K562 (cell line): ENCODE measurements around the gene PRCD. TPM values are rescaled to one million over a fixed set of nuclear protein-coding genes. Genes with fewer than 3 reads are reported as not detected.

Source experiments
- ATAC-seq: fragments of 200-7000 bp; cut with Tn5 transposase; 3 replicates; pipeline ENCODE4 v1.9.1; 2020; ENCODE audit warnings: moderate library complexity
- BruUV-seq: library from RNA; stranded (reverse); fragments of 400-500 nt; replicated peaks from 2 replicates; lab custom pipeline; 2021; lab: Mats Ljungman, UMichigan
- CTCF ChIA-PET: fragments of 300-600 bp; formaldehyde crosslinking; extraction: SDS; loops from one replicate; lab custom pipeline; 2021; ENCODE audit warnings: low intra/inter-chr PET ratio; lab: Yijun Ruan, JAX
- POLR2A ChIA-PET: fragments of 300-600, 350-650 bp; sonication (Branson Sonifier 250); formaldehyde crosslinking; extraction: SDS; loops from one replicate; lab custom pipeline; 2021; ENCODE audit warnings: antibody characterized with exemption, inconsistent platforms; lab: Yijun Ruan, JAX
- DNase-seq, 4 experiments: peaks; one replicate each; pipeline versions ENCODE4 v3.0.0 to v3.0.0-alpha.2; 2011 to 2018; ENCODE audit warnings: low spot score in 3 of 4, mixed read lengths in 3 of 4; ENCODE audit errors: extremely low read depth in 1 of 4
- FAIRE-seq: peaks from 2 replicates; lab custom pipeline; 2011; peaks lifted over from hg19 to GRCh38; lab: Jason Lieb, UNC
- H2AFZ ChIP-seq: 2 replicates; pipeline ENCODE4 v1.6.0; 2011; ENCODE audit warnings: low read depth, low read length, control low read depth, inconsistent platforms
- H3K27ac ChIP-seq: fragments of 200-600 bp; 3 replicates; pipeline ENCODE4 v1.8.0; 2011; ENCODE audit warnings: low read depth, mild to moderate bottlenecking, control low read depth, inconsistent platforms, low read length, moderate library complexity, mixed read lengths; ENCODE audit errors: extremely low read depth
- H3K27me3 ChIP-seq, 2 experiments: fragments of 300-600 bp in 1 of 2; 2 replicates in 1 of 2; 3 replicates in 1 of 2; pipeline versions ENCODE4 v1.6.0 to v1.8.0; 2011; ENCODE audit warnings: inconsistent platforms in 2 of 2, low read length in 2 of 2, mild to moderate bottlenecking in 1 of 2, mixed read lengths in 1 of 2, moderate library complexity in 1 of 2; ENCODE audit not compliant: control insufficient read depth in 2 of 2, insufficient read depth in 2 of 2
- H3K36me3 ChIP-seq: fragments of 300-600 bp; 3 replicates; pipeline ENCODE4 v1.8.0; 2011; ENCODE audit warnings: mild to moderate bottlenecking, low read length, inconsistent platforms; ENCODE audit not compliant: control insufficient read depth, insufficient read depth
- H3K4me1 ChIP-seq, 2 experiments: fragments of 200-600 bp in 1 of 2; replicated peaks in 1 of 2; 2 replicates in 1 of 2; 3 replicates in 1 of 2; pipeline versions ENCODE4 v1.5.1 to v1.8.0; 2011; ENCODE audit warnings: inconsistent platforms in 2 of 2, low read length in 2 of 2, mild to moderate bottlenecking in 1 of 2, mixed read lengths in 1 of 2, moderate library complexity in 1 of 2; ENCODE audit not compliant: control insufficient read depth in 2 of 2, insufficient read depth in 2 of 2
- H3K4me2 ChIP-seq: 2 replicates; pipeline ENCODE4 v1.6.1; 2011; ENCODE audit warnings: low read length, control low read depth, inconsistent platforms, mixed read lengths; ENCODE audit not compliant: insufficient read depth
- H3K4me3 ChIP-seq: fragments of 200-600 bp; sonication (generic), shearing (Covaris generic); 2 replicates; pipeline ENCODE4 v1.5.1; 2016; ENCODE audit warnings: control low read depth, inconsistent platforms
- H3K79me2 ChIP-seq: fragments of 200-600 bp; 3 replicates; pipeline ENCODE4 v1.8.0; 2011; ENCODE audit warnings: low read length, inconsistent platforms; ENCODE audit not compliant: control insufficient read depth, insufficient read depth
- H3K9ac ChIP-seq, 2 experiments: 2 replicates each; pipeline versions ENCODE4 v1.6.0 to v1.6.1; 2011; ENCODE audit warnings: low read depth in 2 of 2, low read length in 2 of 2, control low read depth in 1 of 2, inconsistent platforms in 1 of 2, mild to moderate bottlenecking in 1 of 2, mixed read lengths in 1 of 2; ENCODE audit not compliant: insufficient read depth in 1 of 2
- H3K9me1 ChIP-seq: one replicate; pipeline ENCODE4 v1.6.0; 2011; ENCODE audit warnings: inconsistent platforms, mild to moderate bottlenecking, low read length, moderate library complexity; ENCODE audit not compliant: control insufficient read depth, insufficient read depth
- H3K9me3 ChIP-seq: replicated peaks from 2 replicates; pipeline ENCODE4 v1.5.1; 2011; ENCODE audit warnings: low read depth, low read length, inconsistent platforms; ENCODE audit not compliant: control insufficient read depth, insufficient read depth
- H4K20me1 ChIP-seq: replicated peaks from 2 replicates; pipeline ENCODE4 v1.6.1; 2011; ENCODE audit warnings: low read length, inconsistent platforms, mixed read lengths; ENCODE audit not compliant: control insufficient read depth, insufficient read depth
- CBX2 ChIP-seq: fragments of 200-600 bp; sonication (generic); IDR thresholded peaks from one replicate; pipeline ENCODE4 v1.6.1; 2012; ENCODE audit warnings: mild to moderate bottlenecking, low read length, inconsistent platforms; ENCODE audit not compliant: insufficient read depth, poor library complexity, severe bottlenecking
- CREM ChIP-seq: IDR thresholded peaks from 2 replicates; pipeline ENCODE4 v1.6.1; 2014; ENCODE audit warnings: antibody characterized with exemption, low read depth
- ELF2 ChIP-seq: fragments of 250-450 bp; sonication (Bioruptor Pico); IDR thresholded peaks from 2 replicates; pipeline ENCODE4 v1.5.0; 2021; ENCODE audit warnings: mild to moderate bottlenecking
- FOSL1 ChIP-seq: fragments of 200-800 bp; sonication (Bioruptor generic); conservative IDR thresholded peaks from 2 replicates; pipeline ENCODE4 v1.6.1; 2016; ENCODE audit warnings: missing genetic modification characterization, missing compliant biosample characterization
- IRF1 ChIP-seq: sonication (generic); formaldehyde crosslinking; IDR thresholded peaks from 2 replicates; pipeline ENCODE4 v1.8.0; 2022; ENCODE audit warnings: missing genetic modification reagents, mild to moderate bottlenecking, borderline replicate concordance
- NKRF ChIP-seq: fragments of 450-650 bp; IDR thresholded peaks from 2 replicates; pipeline ENCODE4 v1.6.1; 2016; ENCODE audit warnings: borderline replicate concordance
- RB1 ChIP-seq: fragments of 450-650 bp; IDR thresholded peaks from 2 replicates; pipeline ENCODE4 v1.6.1; 2017; ENCODE audit warnings: low read depth, mild to moderate bottlenecking
- RBM34 ChIP-seq: fragments of 200-400 bp; formaldehyde crosslinking; IDR thresholded peaks from 2 replicates; pipeline ENCODE4 v1.6.1; 2018; ENCODE audit warnings: low read length, borderline replicate concordance; ENCODE audit not compliant: insufficient read depth
- ZBTB17 ChIP-seq: fragments of 450-650 bp; formaldehyde crosslinking; IDR thresholded peaks from 2 replicates; pipeline ENCODE4 v1.4.0; 2020; ENCODE audit warnings: mild to moderate bottlenecking
- ZFP36 ChIP-seq: fragments of 150-350 bp; IDR thresholded peaks from 2 replicates; pipeline ENCODE4 v1.6.1; 2018; ENCODE audit warnings: low read length, low read depth; ENCODE audit not compliant: partially characterized antibody
- ZNF197 ChIP-seq: fragments of 200-800 bp; sonication (Bioruptor generic); IDR thresholded peaks from 2 replicates; pipeline ENCODE4 v1.6.1; 2016; ENCODE audit warnings: low read depth, missing genetic modification characterization, missing compliant biosample characterization
- ZNF224 ChIP-seq: sonication (generic); formaldehyde crosslinking; IDR thresholded peaks from 2 replicates; pipeline ENCODE4 v1.8.0; 2022; ENCODE audit warnings: mild to moderate bottlenecking, missing genetic modification reagents
- ZNF77 ChIP-seq: fragments of 250-450 bp; sonication (Bioruptor Pico); IDR thresholded peaks from 2 replicates; pipeline ENCODE4 v1.5.0; 2020
- WGBS: fragments of 100-300 bp; shearing (Covaris generic); methylation state at CpG from one replicate; pipeline ENCODE4 v1.1.6; 2016; ENCODE audit warnings: low coverage, mixed read lengths; ENCODE audit not compliant: insufficient coverage; ENCODE audit errors: missing lambda C conversion rate; 5-methylcytosine and 5-hydroxymethylcytosine counted together
- in situ Hi-C: fragments of 300-500 bp; cut with MboI; formaldehyde crosslinking; loops from 4 replicates; pipeline ENCODE4 v1.15.0; 2018; ENCODE audit warnings: inconsistent platforms, mixed read lengths
- intact Hi-C: fragments of 100-400 bp; cut with micrococcal nuclease; formaldehyde crosslinking; loops from 2 replicates; pipeline ENCODE4 v1.14.2; 2022
- polyA plus RNA-seq, 8 experiments: library from polyadenylated mRNA; depleted of rRNA in 4 of 8; stranded (reverse) in 5 of 8; unstranded in 3 of 8; fragments of >200 nt; fragmentation: Nextera tagmentation in 2 of 8; fragmentation: Illumina TruSeq in 1 of 8; extraction: Ambion mirVana in 2 of 8; extraction: Trizol in 1 of 8; gene quantifications; 2 replicates each; pipeline versions ENCODE4 v1.2.1 to v1.2.3, GENCODE V29; 2011 to 2014; ENCODE audit warnings: inconsistent platforms in 1 of 8, missing spikeins in 1 of 8
- total RNA-seq, 7 experiments: library from RNA; depleted of rRNA in 6 of 7; stranded (reverse); fragments of >200 nt in 6 of 7; fragmentation: Illumina TruSeq in 2 of 7; extraction: Trizol in 2 of 7; gene quantifications; 2 replicates each; pipeline versions ENCODE4 v1.2.1 to v1.2.3, GENCODE V29; 2011 to 2021; ENCODE audit warnings: low replicate concordance in 1 of 7
- TF ChIP-seq, protein P1 (sequence below): fragments of 450-650 bp; IDR thresholded peaks from 2 replicates; pipeline ENCODE4 v1.6.1; 2017; ENCODE audit warnings: antibody characterized with exemption, mild to moderate bottlenecking

Gene PRCD
- total and polyA plus RNA-seq, 9 of the 15 experiments (the other 6 are each of a cell fraction or from before 2014, with no cell fraction given), result 0.20 to 0.25 (median 0.21) TPM; not detected in 6

- Histone ChIP-seq H3K27me3 (no peaks in the 10 kb centered on the region), H3K4me1 (peaks cover 3 to 4% of the 10 kb centered on the region in 2 experiments; a peak in 3 of 5 replicates), H3K9me3 (no peaks in the 10 kb centered on the region), H3K4me2 (no peak overlapping the region), H3K9ac (no peak overlapping the region), H3K9me1 (no peaks in the 10 kb centered on the region), H3K27ac (no peak overlapping the region), H3K36me3 (no peaks in the 10 kb centered on the region), H2AFZ (no peak overlapping the region), H3K4me3 (no peak overlapping the region), H4K20me1 (no peaks in the 10 kb centered on the region), H3K79me2 (no peaks in the 10 kb centered on the region)
- FAIRE-seq (no peak), ATAC-seq (no peak), DNase-seq (no peak)
- no TSS peak for BruUV-seq
- in situ Hi-C loops, result no loop called here
- TF ChIP-seq RB1 (no peak), ZNF197 (no peak), IRF1 (CRISPR knock-in tag) (no peak), ZNF224 (CRISPR knock-in tag) (no peak), ELF2 (CRISPR knock-in tag) (no peak), RBM34 (no peak), FOSL1 (tag) (no peak), CBX2 (no peak), ZFP36 (no peak), ZBTB17 (CRISPR knock-in tag) (no peak), NKRF (no peak), CREM (no peak), ZNF77 (CRISPR knock-in tag) (no peak)
- TF ChIP-seq, protein P1, sequence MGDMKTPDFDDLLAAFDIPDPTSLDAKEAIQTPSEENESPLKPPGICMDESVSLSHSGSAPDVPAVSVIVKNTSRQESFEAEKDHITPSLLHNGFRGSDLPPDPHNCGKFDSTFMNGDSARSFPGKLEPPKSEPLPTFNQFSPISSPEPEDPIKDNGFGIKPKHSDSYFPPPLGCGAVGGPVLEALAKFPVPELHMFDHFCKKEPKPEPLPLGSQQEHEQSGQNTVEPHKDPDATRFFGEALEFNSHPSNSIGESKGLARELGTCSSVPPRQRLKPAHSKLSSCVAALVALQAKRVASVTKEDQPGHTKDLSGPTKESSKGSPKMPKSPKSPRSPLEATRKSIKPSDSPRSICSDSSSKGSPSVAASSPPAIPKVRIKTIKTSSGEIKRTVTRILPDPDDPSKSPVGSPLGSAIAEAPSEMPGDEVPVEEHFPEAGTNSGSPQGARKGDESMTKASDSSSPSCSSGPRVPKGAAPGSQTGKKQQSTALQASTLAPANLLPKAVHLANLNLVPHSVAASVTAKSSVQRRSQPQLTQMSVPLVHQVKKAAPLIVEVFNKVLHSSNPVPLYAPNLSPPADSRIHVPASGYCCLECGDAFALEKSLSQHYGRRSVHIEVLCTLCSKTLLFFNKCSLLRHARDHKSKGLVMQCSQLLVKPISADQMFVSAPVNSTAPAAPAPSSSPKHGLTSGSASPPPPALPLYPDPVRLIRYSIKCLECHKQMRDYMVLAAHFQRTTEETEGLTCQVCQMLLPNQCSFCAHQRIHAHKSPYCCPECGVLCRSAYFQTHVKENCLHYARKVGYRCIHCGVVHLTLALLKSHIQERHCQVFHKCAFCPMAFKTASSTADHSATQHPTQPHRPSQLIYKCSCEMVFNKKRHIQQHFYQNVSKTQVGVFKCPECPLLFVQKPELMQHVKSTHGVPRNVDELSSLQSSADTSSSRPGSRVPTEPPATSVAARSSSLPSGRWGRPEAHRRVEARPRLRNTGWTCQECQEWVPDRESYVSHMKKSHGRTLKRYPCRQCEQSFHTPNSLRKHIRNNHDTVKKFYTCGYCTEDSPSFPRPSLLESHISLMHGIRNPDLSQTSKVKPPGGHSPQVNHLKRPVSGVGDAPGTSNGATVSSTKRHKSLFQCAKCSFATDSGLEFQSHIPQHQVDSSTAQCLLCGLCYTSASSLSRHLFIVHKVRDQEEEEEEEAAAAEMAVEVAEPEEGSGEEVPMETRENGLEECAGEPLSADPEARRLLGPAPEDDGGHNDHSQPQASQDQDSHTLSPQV, result no peak
- 58% methylated on average over 3 of the region's 3 CpGs for WGBS
- ChIA-PET CTCF (no interaction called here), POLR2A (interaction anchor here (1.0 to 2.1 kb wide), 2 partner anchors 28 to 37 kb away, joined by 3 to 9 read pairs; no protein-coding TSS in a partner anchor)
- intact Hi-C loops, result no loop called here
Observed at GRCh38 chr17:76594690-76595089, 54.8 kb downstream of the PRCD start.
